ENCODE results near the gene CACNA2D2.
"Not testable (repeated sequence)": the region's sequence is repeated elsewhere in the genome, so short reads cannot be mapped to it uniquely, and the experiment has no call there.

The CACNA2D2 gene

DNA sequence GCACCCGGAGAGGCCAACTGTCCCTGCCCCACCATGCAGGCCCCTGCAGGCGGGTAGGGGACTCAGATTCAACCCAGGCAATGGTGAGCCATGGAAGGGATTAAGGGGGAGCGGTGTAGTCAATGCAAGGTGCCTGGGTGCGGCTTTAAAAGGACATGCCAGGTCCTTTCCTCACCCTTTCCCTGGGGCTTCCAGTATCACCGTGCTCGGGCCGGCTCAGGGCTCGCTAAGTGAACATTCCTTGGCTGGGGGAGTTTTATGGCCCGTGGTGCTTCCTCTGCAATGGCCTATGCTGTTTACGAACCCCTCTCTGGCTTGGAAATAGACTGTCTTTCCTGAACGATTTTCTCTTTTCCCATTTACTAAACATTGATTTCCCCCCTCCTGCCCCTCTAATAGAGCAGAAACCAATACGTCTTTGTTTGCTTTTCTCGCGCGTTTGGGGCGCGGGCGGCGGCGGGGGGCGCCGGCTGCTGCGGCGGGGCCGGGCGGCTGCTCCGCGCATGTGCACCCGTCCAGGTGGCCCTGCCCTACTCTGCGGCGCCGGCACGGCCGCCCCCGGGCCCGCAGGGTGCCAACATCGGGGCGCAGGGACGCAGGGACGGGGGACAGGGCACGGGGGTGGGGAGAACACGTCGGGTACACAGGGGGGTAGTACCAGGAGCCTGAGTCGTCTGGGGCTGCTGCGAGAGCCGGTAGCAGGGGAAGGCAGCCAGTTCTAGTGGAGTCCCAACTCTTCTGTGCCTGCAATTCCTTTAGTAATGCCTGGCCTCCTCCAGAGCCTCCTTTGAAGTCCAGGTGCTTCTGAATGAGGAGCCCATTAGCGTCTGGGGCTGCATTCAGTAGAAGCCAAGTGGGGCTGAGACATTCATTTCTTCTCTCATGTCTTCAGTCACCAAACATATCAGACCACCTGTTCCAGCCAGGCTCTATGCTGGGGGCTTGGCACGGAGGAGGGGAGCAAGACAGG is 26.9 kb upstream of the CACNA2D2 start:
- in situ Hi-C loops (cut with MboI; ENCODE audit: low sequenced_read_pairs) = no loop called here

DNA sequence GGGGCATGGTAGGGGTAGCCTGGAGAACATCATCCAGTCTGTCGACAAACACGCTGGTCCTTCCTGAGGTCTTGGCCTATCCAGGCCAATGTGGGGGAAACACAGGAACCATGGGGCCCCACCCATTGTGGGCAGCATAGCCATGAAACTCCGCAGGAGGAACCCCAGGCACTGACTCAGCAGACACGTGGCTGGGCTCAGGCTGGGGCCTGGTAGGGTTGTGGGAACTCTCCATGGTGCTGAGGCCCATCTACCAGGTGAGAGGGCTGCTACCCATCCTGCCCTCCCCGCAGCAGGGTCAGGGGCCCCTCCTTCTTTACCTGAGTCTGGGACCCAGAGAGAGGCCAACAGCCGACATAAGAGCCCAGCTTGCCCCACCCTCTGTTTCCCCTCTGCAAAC is 22.6 kb upstream of the CACNA2D2 start:
- in situ Hi-C loops (cut with MboI; ENCODE audit: low sequenced_read_pairs) = no loop called here

- in situ Hi-C loops (cut with MboI; ENCODE audit: low sequenced_read_pairs) = no loop called here
These were observed 21.9 kb upstream of the CACNA2D2 start for GRCh38 chr3:50525191-50525910.

- in situ Hi-C loops (cut with MboI; ENCODE audit: low sequenced_read_pairs) = no loop called here
These were observed 21.3 kb upstream of the CACNA2D2 start for GRCh38 chr3:50524746-50525145.

DNA sequence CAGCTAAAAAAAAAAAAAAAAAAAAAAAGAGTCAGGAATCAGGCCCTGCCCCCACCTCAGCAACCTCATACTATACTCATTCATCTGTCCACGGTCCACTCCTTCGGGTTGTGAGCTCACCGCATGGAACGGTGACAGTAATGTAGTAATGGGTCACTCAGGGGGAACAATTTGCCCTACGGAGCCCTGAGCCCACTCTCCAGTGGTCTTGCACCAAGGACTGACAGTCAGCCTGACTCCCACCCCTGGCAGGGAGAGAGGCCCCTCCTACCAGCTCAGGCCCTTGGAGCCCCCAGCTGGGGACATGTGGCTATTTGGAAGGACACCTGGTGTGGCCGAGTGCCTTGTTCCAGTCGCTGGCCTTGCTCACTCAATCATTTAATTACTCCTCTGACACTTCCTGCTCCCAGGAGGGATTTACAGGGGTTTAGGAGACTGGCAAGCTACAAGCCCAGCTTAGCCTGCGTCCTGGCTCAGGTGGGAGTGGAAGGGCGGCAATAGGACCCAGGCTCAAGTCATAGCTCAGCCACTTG is 19.9 kb upstream of the CACNA2D2 start:
- in situ Hi-C loops (cut with MboI; ENCODE audit: low sequenced_read_pairs) = no loop called here

DNA sequence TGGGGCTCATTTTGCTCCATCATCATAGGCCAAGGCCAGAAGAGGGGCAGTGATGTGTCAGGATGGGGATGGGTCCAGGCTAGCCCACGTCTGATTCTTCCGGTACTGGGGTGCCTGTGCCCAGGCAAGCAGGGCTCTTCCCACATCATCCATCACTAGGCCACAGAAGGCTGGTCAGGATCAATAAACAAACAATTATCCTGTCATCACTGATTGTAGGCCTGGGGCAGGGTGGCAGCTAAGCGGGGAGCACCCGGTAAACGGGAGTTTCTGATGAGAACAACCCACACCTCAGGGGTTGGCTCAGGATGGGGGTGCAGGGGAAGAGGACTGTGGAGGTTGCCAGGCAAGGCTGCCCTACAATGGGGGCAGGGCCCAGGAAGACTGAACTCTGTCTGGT is 18.1 kb upstream of the CACNA2D2 start:
- in situ Hi-C loops (cut with MboI; ENCODE audit: low sequenced_read_pairs) = no loop called here

GRCh38 chr3:50520849-50521248 is 17.4 kb upstream of the CACNA2D2 start:
- in situ Hi-C loops (cut with MboI; ENCODE audit: low sequenced_read_pairs) = no loop called here

DNA sequence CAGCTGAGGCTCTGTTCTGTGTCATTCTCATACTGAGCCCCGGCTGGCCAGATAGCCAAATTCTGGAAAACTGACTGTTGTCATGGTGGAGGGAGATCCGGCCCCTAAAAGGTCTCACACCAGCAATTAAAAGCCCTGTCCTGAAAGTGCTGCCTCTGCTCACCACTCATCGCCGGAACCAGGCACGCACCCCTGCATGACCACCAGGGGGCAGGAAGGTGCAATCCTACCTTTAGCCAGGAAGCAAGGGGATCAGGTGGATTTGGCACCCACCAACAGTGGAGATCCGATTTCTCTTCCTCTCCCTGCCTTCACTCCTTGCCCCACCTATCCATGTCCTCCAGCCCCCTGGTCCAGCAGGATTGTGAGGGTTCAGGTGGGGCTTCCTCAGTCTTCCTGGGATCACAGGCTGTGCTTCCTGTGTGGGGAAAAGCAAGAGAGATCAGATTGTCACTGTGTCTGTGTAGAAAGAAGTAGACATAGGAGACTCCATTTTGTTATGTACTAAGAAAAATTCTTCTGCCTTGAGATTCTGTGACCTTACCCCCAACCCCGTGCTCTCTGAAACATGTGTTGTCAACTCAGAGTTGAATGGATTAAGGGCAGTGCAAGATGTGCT is 16.1 kb upstream of the CACNA2D2 start:
- in situ Hi-C loops (cut with MboI; ENCODE audit: low sequenced_read_pairs) = no loop called here

DNA sequence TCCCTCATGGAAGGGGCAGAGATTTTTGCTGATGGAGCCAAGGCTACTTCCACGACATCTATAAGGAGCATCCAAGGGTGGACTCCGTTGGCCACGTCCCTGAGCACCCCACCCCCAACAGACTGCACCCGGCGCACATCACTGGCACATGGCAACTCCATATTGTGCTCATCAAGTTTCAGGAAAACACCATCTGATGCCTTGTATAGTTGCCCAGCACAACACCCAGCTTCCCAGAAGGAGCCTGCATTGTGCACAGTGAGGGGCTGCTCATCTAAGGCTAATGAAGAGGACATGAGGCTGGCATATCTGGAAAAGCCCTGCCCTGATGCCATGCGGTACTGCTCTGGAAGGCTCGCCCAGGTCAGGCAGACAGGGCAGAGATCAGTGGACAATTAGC is 15.0 kb upstream of the CACNA2D2 start:
- in situ Hi-C loops (cut with MboI; ENCODE audit: low sequenced_read_pairs) = no loop called here

- in situ Hi-C loops (cut with MboI; ENCODE audit: low sequenced_read_pairs) = no loop called here
These were observed 14.3 kb upstream of the CACNA2D2 start for GRCh38 chr3:50517721-50518206.

DNA sequence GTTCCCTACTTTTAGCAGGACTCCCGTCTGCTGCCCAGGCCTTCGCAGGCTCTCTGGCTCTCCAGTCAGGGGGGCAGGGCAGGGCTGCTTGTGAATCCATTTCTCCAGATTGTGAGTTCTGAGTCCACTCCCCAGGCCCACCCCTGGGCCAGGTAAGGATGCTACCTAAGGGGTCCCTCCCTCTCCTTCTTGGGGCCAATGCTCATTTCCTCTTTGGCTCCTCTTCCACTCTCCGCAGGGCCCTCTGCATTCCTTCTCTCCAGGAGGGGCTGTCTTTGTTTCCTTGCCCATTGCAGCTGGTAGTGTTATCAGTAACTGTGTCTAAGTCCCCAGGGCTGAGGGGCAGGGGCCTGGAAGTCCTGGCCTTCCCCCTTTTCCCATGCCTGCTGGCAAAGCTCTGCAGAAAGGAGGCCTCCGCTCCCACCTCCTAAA is 13.0 kb upstream of the CACNA2D2 start:
- in situ Hi-C loops (cut with MboI; ENCODE audit: low sequenced_read_pairs) = no loop called here

- in situ Hi-C loops (cut with MboI; ENCODE audit: low sequenced_read_pairs) = no loop called here
These were observed 12.4 kb upstream of the CACNA2D2 start for GRCh38 chr3:50515565-50516439.

- in situ Hi-C loops (cut with MboI; ENCODE audit: low sequenced_read_pairs) = not testable (repeated sequence)
These were observed 9.5 kb upstream of the CACNA2D2 start for GRCh38 chr3:50512908-50513307.

- in situ Hi-C loops (cut with MboI; ENCODE audit: low sequenced_read_pairs) = no loop called here
These were observed 8.7 kb upstream of the CACNA2D2 start for GRCh38 chr3:50512131-50512530.

DNA sequence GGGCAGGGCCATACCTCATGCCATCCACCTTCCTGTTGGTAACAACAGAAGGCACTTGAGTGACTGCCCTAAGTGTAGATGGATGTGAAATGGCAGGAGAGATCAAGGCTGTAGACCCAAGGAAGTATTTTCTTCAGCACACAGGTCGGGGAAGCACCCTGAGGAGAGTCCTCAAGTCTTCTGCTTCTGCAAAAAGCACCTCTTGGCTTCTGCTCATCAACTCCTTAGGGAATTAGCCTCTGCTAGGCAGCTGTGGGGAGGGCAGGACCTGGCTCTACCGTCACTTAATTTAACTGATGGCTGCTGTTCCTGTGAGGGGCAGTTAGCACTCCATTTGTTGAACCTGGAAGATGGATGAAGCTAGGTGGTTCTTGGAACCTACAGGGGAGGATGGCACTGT is 6.9 kb upstream of the CACNA2D2 start:
- in situ Hi-C loops (cut with MboI; ENCODE audit: low sequenced_read_pairs) = no loop called here

- in situ Hi-C loops (cut with MboI; ENCODE audit: low sequenced_read_pairs) = no loop called here
These were observed 6.3 kb upstream of the CACNA2D2 start for GRCh38 chr3:50509715-50510114.

- in situ Hi-C loops (cut with MboI; ENCODE audit: low sequenced_read_pairs) = no loop called here
These were observed 5.4 kb upstream of the CACNA2D2 start for GRCh38 chr3:50508821-50509220.

- in situ Hi-C loops (cut with MboI; ENCODE audit: low sequenced_read_pairs) = no loop called here
These were observed 2.7 kb upstream of the CACNA2D2 start for GRCh38 chr3:50506169-50506568.

- in situ Hi-C loops (cut with MboI; ENCODE audit: low sequenced_read_pairs) = no loop called here
These were observed 1.2 kb upstream of the CACNA2D2 start for GRCh38 chr3:50504681-50505080.

Data from HL-60/S4 treated with phorbol 12-myristate 13-acetate at 8.2 ng/mL for 4 days and 3 days (cell line).